Measurements from ENCODE around the gene PPFIBP2.

Gene PPFIBP2

GRCh38 chr11:7690648-7691047, 176.8 kb downstream of the PPFIBP2 start:
- TF ChIP-seq CTCF (IDR thresholded peaks at IDR 0.05) = no peak

- TF ChIP-seq CTCF (IDR thresholded peaks at IDR 0.05) = no peak
These were observed 178.1 kb downstream of the PPFIBP2 start for GRCh38 chr11:7691759-7692350.

- TF ChIP-seq CTCF (IDR thresholded peaks at IDR 0.05) = no peak
These were observed 178.6 kb downstream of the PPFIBP2 start for GRCh38 chr11:7692426-7692825.

- no peak for TF ChIP-seq CTCF (IDR thresholded peaks at IDR 0.05)
These were observed 180.4 kb downstream of the PPFIBP2 start for GRCh38 chr11:7694235-7694634.

GRCh38 chr11:7696424-7696823, 182.6 kb downstream of the PPFIBP2 start:
- no peak for TF ChIP-seq CTCF (IDR thresholded peaks at IDR 0.05)

Measured in LNCAP (cell line).